ENCODE results near the gene MYO5B. TPM values are rescaled to one million over a fixed set of nuclear protein-coding genes. Genes with fewer than 3 reads are reported as not detected.

MYO5B gene
- total and polyA plus RNA-seq, 8 donors, result 6.2 to 25.3 (median 12.6) TPM

DNA sequence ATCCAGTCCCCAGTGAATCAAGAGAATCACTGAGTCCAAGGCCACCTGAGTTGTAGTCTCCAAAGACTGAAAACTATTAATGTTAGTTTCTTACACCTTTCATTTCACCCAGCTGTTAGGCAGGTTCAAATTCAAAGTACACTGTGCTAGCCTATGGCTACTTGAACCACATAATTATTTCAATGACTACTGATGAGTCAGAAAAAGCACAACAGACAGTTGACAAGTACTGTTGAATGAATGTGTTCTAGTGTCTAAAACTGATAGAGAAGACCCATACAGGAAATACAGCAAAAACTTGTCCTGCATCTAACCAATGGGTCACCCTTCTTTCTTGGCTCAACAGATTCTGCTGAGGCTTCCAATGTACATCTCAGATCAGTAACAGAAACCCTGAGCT lies 160.9 kb downstream of the MYO5B start:
- Histone ChIP-seq H3K4me1 (no peaks in the 10 kb centered on the region), H3K27ac (no peak overlapping the region), H3K9me3 (no peaks in the 10 kb centered on the region), H3K36me3 (no peaks in the 10 kb centered on the region), H3K4me3 (no peak overlapping the region), H3K27me3 (no peaks in the 10 kb centered on the region)
- TF ChIP-seq, protein P1, sequence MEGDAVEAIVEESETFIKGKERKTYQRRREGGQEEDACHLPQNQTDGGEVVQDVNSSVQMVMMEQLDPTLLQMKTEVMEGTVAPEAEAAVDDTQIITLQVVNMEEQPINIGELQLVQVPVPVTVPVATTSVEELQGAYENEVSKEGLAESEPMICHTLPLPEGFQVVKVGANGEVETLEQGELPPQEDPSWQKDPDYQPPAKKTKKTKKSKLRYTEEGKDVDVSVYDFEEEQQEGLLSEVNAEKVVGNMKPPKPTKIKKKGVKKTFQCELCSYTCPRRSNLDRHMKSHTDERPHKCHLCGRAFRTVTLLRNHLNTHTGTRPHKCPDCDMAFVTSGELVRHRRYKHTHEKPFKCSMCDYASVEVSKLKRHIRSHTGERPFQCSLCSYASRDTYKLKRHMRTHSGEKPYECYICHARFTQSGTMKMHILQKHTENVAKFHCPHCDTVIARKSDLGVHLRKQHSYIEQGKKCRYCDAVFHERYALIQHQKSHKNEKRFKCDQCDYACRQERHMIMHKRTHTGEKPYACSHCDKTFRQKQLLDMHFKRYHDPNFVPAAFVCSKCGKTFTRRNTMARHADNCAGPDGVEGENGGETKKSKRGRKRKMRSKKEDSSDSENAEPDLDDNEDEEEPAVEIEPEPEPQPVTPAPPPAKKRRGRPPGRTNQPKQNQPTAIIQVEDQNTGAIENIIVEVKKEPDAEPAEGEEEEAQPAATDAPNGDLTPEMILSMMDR (IDR thresholded peaks at IDR 0.05), result no peak
- no peak for DNase-seq
- intact Hi-C loops (cut with DNase I), result no loop called here
- ATAC-seq, result no peak
- no peak for FAIRE-seq

DNA sequence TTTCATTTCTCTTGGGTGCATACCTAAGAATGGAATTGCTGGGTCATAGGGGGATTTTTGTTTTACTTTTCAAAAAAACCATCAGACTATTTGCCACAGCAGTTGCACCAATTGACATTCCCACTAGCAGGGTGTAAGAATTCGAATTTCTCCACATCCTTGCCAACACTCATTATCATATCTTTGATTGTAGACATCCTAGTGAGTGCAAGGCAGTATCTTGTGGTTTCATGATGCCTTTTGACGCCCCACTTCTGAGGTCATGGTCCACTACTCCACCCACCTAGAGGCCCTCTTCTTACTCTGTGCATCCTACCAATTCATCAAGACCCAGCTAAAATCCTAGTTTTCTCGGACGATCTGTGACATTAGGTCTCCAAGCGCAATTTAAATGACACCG lies 161.9 kb downstream of the MYO5B start:
- no peaks in the 10 kb centered on the region for H3K4me1 ChIP-seq
- no peaks in the 10 kb centered on the region for H3K9me3 ChIP-seq
- no peak overlapping the region for H3K4me3 ChIP-seq
- TF ChIP-seq, protein P1 (IDR thresholded peaks at IDR 0.05), result no peak
- FAIRE-seq (no peak), ATAC-seq (no peak), DNase-seq (no peak)
- no peak overlapping the region for H3K27ac ChIP-seq
- intact Hi-C loops (cut with DNase I), result no loop called here
- H3K27me3 ChIP-seq, result no peaks in the 10 kb centered on the region
- WGBS, 2 donors, result 78 to 81% methylated on average over 6 of the region's 6 CpGs
- no peaks in the 10 kb centered on the region for H3K36me3 ChIP-seq

DNA sequence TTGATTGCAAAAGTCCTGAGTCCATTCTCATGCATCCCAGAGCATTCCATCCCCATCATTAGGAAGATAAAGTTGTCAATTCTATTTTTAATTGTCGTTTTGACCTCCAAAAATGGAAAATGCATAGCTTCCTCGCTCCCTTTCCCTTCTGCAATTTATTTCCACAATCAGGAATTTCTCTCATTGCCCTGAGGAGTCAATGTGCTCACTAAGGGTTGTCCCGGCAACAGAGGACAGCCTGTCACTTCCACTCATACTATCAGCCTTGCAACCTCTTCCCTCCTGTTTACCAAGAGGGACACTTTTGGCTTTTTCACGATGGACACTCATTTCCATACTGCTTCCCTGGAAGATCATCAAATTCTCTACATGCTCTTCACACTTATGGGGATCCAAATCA lies 164.8 kb downstream of the MYO5B start:
- FAIRE-seq, result no peak
- H3K27me3 ChIP-seq, result no peaks in the 10 kb centered on the region
- TF ChIP-seq, protein P1 (IDR thresholded peaks at IDR 0.05), result no peak
- no peaks in the 10 kb centered on the region for H3K36me3 ChIP-seq
- H3K4me3 ChIP-seq, result no peak overlapping the region
- H3K27ac ChIP-seq, result no peak overlapping the region
- H3K9me3 ChIP-seq, result no peaks in the 10 kb centered on the region
- intact Hi-C loops (cut with DNase I), result no loop called here
- H3K4me1 ChIP-seq, result no peaks in the 10 kb centered on the region
- ATAC-seq, result peak in 3 of 4 donors; percentile 30 to 75 (median 55)
- 57 to 61% methylated on average over 4 of the region's 4 CpGs for WGBS, 2 donors
- no peak for DNase-seq

DNA sequence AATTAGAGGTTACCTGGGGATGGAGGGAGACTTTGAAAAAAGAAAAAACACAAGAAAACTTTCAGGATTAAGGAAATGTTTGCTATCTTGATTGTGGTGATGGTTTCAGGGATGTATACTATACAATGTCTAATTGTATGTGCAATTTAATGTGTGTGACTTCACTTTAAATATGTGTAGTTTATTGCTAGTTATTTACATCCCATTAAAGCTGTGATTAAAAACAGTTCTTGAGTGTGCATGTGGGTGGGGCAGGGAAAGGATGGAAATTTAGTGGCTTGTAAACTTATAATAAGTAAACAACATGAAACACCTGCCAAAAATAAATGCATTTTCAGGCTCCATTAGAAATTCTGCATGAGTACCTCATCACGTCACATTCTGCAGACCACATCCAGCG lies 167.0 kb downstream of the MYO5B start:
- TF ChIP-seq, protein P1 (IDR thresholded peaks at IDR 0.05), result no peak
- WGBS, 2 donors, result 85 to 98% methylated on average over 2 of the region's 2 CpGs
- intact Hi-C loops (cut with DNase I), result no loop called here
- Histone ChIP-seq H3K36me3 (no peaks in the 10 kb centered on the region), H3K27ac (no peak overlapping the region), H3K4me1 (no peaks in the 10 kb centered on the region), H3K4me3 (no peak overlapping the region), H3K9me3 (no peaks in the 10 kb centered on the region), H3K27me3 (no peaks in the 10 kb centered on the region)
- FAIRE-seq, result no peak
- no peak for ATAC-seq
- DNase-seq, result no peak

DNA sequence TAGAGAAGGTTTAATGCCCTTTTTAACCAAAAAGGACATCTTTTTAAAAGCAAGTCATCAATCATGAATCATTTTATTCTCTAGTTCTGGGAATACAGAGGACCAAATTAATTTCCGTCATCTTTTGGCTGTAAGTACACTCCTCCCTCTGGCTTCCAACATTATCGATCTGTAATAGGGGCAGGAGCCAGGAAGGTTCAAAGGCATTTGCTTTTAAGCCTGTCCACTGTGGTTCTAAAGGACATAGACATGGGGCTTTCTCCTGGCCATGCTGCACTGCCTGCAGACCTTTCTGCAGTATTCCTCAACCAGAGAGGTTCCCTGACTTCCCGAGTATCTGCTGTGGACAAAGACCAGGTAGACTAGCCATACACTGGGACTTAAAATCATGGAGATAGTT lies 170.5 kb downstream of the MYO5B start:
- no peak for DNase-seq
- no peaks in the 10 kb centered on the region for H3K4me1 ChIP-seq
- 55 to 66% methylated on average over 3 of the region's 3 CpGs for WGBS, 2 donors
- no peak for FAIRE-seq
- no peak overlapping the region for H3K27ac ChIP-seq
- TF ChIP-seq, protein P1 (IDR thresholded peaks at IDR 0.05), result no peak
- no peak overlapping the region for H3K4me3 ChIP-seq
- no peaks in the 10 kb centered on the region for H3K9me3 ChIP-seq
- ATAC-seq, result peak in 1 of 4 donors; percentile 52
- intact Hi-C loops (cut with DNase I), result no loop called here
- no peaks in the 10 kb centered on the region for H3K27me3 ChIP-seq
- H3K36me3 ChIP-seq, result no peaks in the 10 kb centered on the region
